Amygdala (tissue), 56 donors: ENCODE results near the gene DNAH3.
"Not testable (repeated sequence)": the region's sequence is repeated elsewhere in the genome, so short reads cannot be mapped to it uniquely, and the experiment has no call there.

Experiments used
- DNase-seq, 56 donors: peaks; one replicate each; lab custom pipeline; 2025; lab: John Stamatoyannopoulos, UW

The DNAH3 gene, protein sequence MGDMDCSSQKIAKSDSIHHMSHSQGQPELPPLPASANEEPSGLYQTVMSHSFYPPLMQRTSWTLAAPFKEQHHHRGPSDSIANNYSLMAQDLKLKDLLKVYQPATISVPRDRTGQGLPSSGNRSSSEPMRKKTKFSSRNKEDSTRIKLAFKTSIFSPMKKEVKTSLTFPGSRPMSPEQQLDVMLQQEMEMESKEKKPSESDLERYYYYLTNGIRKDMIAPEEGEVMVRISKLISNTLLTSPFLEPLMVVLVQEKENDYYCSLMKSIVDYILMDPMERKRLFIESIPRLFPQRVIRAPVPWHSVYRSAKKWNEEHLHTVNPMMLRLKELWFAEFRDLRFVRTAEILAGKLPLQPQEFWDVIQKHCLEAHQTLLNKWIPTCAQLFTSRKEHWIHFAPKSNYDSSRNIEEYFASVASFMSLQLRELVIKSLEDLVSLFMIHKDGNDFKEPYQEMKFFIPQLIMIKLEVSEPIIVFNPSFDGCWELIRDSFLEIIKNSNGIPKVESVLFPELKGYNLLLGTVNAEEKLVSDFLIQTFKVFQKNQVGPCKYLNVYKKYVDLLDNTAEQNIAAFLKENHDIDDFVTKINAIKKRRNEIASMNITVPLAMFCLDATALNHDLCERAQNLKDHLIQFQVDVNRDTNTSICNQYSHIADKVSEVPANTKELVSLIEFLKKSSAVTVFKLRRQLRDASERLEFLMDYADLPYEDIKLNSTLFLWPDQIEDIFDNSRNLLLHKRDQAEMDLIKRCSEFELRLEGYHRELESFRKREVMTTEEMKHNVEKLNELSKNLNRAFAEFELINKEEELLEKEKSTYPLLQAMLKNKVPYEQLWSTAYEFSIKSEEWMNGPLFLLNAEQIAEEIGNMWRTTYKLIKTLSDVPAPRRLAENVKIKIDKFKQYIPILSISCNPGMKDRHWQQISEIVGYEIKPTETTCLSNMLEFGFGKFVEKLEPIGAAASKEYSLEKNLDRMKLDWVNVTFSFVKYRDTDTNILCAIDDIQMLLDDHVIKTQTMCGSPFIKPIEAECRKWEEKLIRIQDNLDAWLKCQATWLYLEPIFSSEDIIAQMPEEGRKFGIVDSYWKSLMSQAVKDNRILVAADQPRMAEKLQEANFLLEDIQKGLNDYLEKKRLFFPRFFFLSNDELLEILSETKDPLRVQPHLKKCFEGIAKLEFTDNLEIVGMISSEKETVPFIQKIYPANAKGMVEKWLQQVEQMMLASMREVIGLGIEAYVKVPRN (N-terminal part only)

DNA sequence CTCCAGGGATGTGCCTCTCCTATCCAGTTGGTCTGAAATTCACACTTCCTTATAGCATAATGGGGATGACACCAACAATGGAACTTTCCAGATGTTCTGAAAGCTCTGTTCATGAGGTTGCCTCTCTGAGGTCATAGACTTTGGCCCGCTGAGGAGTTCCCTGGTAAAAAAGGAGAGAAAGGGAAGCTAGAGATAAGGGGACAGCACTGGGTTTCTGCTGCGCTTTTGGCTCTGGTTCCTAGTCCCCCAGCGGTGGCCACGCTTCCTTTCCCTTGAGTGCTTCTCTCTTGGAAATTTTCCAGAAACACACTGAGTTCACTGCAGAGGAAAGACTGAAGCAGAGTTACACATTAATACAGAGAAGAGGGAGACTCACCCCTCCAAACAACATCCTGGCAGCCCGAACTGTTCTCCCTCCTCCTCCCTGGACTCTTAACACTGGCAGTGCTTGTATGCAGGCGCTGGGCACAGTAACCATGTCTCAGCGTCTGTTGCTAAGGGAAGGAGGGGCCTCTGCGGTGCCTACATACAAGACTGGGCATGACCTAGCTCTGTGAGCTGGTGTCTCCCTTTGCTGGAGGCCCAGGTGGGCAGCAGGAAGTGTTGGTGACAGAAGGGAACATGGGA, at the start of gene DNAH3:
DNAH3 (minus strand) TSS at position 472 of the 627 bp plus-strand sequence. CDS start 527 bp downstream, outside the sequence.
- DNase-seq = peak in 1 of 56 donors; percentile 25

DNA sequence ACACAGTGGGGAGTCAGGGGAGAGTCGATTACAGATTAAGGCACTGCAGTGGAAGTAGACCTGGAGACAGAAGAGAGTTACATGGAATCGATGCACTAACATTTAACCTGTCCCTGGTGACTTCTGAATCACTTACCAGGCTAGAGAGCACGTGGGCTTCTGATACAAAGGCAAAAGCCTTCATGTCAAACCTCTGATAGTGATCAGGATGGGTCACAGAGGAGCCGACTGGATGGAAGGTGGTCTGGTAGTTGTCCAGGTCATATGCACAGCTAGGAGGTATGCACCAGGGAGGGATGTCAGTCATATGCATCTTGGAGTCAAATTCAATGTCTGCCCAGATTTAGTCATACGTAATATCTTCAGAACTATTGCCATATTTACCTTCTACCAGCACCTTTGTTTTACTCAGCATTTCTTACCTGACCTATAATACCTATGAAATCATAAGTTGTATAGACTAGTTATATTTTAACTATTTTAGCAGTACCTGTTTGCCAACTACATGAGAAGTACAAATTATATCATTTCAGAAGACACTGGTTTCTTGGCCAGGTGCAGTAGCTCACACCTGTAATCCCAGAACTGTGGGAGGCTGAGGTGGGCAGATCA, 49.1 kb upstream of the DNAH3 start:
- DNase-seq = no peak

DNA sequence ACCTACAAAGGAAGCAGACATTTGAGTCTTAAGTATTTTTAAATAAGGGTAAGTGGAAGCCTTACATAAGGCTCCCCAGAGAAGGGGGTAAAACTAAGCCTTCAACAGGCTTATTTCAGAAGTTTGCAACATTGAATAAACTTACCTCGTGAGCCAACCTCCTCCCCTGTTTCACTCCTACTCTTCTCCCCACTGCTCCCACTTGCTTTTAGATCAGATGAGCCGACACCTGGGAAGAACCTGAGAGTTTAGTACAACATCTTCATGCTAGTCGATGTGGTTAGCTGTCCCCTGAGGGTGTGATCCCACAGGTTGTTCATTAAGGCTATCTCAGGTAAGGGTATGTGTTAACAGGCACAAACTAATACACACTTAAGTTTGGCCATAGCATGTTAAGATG, 47.0 kb upstream of the DNAH3 start:
- no peak for DNase-seq

DNA sequence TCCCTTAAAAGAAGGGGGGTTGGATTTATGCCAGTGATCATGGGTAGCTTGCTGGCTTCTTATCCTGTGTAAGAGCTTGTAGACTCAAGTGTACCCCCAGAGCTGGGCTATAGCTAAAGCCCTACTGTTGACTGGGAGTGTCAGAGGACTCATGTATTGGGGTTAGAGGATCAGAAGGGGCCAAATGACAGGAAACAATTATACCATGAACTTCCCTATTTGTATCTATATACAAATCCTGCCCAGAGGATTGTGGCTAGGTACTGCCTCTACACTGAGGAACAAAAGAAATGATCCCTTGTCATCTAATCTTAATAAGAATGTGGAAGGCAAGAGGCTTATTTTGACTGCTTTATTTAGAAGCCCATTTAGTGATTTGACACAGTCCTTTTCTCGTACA, 46.5 kb upstream of the DNAH3 start:
- no peak for DNase-seq

DNA sequence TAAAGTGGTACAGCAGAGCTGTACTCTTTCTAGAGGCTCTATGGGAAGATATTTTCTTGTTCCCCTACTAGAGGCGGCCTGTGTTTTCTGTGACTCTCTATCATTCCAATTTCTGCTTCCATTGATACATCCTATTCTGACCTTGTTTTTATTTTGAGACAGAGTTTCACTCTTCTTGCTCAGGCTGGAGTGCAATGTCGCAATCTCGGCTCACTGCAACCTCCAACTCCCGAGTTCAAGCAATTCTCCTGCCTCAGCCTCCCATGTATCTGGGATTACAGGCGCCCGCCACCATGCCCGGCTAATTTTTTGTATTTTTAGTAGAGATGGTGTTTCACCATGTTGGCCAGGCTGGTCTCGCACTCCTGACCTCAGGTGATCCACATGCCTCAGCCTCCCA, 44.7 kb upstream of the DNAH3 start:
- not testable (repeated sequence) for DNase-seq

DNA sequence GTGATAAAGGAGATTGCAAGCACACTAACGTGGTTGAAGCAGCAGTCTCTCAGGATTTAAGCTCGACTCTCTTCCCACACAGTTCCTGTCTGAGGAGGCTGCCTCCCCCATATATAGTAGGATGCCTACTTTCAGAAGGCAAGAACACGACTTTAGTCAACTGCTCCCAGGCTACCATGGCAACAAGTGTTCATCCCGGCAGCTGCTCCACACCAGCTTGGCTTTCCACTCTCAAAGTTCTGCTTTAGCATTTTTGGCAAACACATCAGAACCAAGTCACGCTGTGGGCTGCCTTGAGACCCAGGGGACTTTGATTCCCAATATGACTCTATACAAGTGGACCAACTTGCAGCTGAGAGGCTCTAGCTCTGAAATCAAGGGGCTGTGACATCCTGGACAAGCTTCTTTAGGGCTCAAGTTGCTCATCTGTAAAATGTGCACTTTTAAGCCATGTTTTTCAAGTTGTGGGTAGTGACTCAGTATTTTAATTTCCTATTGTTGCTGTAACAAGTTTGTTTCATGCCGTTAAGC, 44.2 kb upstream of the DNAH3 start:
- DNase-seq = peak in 30 of 56 donors; percentile 0 to 66 (median 12)

DNA sequence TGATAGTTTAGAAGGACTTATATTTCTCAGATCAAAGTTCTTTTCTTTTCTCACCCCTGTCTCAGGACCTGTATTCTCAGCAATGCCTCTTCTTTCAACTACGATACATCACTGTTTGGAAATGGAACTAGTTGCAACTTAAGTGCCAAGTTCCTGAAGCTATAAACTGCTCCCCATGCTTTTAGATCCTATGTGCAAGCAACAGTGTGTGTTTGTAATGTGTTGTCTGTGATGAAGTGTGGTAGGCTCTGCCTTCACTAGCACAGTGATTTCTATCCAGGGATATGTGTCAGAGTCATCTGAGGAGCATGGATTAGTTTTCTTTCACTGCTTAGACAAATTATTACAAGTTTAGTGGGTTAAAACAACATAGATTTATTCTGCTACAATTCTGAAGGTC, 42.3 kb upstream of the DNAH3 start:
- DNase-seq = no peak

DNA sequence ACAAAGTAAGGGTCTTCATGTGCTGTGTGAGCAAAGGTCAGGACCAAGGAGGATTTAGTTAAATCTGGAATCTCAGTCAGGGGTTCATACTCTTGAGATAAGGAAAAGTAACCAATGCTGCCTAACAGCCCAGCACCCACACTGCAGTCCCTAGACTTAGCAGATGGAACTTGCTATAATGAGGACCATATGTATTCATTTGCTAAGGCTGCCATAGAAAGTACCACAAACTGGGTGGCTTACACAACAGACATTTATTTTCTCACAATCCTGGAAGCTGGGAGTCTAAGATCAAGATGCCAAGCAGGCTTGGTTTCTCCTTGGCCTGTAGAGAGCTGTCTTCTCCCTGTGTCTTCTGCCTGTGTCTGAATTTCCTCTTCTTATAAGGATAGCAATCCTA, 40.0 kb upstream of the DNAH3 start:
- no peak for DNase-seq

DNA sequence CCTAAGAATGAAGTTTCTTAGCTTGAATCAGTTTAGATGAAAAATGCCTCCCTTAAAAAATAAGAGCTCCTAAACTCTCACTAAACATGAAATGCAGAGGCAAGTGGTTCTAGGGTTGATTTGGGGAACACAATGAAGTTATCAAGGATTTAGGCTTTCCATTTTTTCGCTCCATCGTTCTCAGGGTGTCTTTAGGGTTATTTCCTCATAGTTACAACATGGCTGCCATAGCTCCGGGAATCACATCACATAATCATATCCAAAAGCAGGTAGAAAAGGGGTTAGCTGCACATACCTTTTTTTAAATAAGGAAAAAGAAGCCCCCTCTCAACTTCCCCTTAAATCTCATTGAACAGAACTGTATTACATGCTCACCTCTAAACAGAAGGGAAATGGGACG, 39.4 kb upstream of the DNAH3 start:
- DNase-seq = no peak

DNA sequence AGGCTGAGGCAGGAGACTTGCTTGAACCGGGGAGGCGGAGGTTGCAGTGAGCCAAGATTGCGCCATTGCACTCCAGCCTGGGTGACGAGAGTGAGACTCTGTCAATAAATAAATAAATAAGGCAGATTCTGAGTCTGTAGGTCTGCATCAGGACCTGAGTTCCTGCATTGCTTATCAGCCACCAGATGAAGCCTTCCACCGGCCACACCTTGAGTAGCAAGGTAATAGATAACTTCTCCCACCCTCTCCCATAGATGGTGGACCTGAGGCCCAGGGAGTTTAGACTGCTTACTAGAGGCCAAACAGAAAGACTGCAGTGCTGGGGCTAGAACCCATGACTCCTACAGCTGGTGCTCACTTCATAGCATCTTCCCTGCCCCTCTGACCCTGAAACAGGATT, 38.7 kb upstream of the DNAH3 start:
- no peak for DNase-seq

DNA sequence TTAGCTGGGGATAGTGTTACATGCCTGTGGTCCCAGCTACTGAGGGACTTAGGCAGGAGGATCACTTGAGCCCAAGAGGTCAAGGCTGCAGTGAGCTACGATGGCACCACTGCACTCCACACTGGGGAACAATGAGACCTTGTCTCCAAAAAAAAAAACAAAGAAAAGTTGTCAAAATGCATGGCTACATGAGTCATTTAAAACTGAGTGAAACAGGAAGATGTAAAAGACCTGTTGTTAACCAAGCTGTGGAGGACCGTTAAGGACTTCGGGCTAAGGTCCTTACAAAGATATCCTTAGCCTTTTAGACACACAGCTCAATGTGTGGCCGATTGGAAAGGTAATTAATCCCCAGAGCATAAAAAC, 35.7 kb upstream of the DNAH3 start:
- DNase-seq = no peak

DNA sequence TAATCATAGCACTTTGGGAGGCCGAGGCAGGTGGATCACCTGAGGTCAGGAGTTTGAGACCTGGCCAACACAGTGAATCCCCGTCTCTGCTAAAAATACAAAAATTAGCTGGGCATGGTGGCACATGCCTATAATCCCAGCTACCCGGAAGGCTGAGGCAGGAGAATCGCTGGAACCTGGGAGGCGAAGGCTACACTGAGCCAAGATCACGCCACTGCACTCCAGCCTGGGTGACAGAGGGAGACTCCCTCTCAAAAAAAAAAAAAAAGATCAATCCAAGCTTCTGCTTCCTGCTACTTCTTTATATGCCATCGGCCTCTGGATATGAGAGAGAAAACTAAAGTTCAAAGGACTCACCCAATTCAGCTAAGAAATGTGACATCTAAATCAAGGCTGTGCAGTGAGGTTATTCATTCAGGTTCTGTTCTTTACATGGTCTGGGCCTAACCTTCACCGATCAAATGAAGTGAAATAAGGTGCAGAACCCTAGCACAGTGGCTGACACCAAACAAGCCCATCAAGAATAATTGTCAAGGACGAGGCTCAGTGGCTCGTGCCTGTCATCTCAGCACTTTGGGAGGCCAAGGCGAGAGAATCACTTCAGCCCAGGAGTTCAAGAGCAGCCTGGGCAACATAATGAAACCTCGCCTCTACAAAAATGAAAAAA, 35.1 kb upstream of the DNAH3 start:
- no peak for DNase-seq

DNA sequence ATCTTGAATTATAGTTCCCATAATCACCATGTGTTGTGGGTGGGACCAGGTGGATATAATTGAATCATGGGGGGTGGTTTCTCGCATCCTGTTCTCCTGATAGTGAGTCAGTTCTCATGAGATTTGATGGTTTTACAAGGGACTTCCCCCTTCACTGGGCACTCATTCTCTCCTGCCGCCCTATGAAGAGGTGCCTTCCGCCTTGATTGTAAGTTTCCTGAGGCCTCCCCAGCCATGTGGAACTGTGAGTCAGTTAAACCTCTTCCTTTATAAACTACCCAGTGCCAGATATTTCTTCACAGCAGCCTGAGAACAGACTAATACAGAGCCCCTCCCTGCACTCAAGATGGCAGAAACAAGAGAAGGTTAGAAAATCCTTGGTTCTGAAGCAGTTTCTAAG, 34.2 kb upstream of the DNAH3 start:
- DNase-seq = no peak

DNA sequence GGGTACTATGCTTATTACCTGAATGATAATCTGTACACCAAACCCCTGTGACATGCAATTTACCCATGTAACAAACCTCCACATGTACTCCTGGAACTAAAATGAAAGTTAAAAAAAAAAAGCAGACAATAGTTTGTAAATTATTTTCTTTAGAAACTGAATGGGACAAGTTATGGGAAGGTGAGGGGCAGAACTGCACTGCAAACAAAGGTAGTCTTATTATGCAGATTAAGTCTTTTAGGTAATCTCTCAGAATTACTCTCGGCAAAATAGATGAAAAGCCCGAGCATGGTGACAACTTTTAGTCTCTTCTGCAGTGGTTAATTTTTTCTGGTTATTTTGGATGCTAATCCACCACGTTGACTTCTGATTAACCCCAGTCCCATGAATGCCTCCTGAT, 33.3 kb upstream of the DNAH3 start:
- no peak for DNase-seq

DNA sequence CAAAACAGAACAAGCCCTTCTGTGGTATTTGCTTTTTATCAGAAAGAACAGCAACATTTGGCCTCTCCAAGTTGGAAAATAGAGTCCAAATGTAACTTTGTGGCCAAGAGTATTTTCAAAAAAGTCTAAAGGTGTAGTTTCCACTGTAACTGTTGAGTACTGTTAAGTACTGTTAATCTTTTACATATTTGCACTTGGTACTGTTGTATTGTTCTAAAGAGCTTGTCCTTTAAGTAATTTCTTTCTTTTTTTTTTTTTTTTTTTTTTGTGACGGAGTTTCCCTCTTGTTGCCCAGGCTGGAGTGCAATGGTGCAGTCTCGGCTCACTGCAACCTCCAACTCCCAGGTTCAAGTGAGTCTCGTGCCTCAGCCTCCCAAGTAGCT, 29.3 kb upstream of the DNAH3 start:
- no peak for DNase-seq

DNA sequence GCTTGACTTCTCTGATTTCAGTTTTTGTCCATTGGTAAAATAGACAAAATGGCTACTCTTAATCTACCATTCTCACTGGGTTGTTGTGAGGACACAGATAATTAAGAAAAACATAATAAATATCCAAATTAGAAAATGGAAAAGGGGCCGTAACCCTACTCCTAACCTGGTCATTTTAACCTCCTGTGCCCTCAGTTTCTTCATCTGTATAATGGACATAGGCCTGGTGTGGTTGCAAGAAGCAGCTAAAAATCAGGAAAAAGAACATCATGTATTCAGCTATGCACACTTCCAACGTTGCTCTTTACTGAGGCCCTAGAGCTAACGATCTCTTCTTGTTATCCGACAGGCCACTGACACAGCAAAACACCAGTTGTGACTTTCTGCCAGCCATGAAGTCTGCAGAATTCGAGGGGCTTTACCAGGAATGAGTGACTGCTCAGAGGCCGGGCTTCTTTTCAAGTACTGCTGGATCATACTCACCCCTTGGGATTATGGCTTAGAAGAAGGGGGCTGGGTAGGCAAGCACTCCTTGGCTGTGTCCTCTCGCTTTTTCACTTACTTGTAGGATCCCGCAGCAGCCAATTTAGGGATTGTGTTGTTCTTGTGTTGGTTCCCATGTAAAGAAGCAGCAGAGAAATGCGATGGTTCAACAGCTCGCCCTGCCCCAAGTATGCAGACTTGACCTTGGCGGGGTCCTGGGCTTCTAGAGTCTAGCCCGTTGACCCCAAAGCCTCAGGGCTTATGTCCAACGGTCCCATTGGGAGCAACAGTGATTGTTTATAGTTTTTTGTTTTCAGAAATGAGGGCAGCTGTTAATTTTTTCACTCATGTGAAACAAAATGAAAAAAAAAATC, 28.7 kb upstream of the DNAH3 start:
- DNase-seq = no peak

DNA sequence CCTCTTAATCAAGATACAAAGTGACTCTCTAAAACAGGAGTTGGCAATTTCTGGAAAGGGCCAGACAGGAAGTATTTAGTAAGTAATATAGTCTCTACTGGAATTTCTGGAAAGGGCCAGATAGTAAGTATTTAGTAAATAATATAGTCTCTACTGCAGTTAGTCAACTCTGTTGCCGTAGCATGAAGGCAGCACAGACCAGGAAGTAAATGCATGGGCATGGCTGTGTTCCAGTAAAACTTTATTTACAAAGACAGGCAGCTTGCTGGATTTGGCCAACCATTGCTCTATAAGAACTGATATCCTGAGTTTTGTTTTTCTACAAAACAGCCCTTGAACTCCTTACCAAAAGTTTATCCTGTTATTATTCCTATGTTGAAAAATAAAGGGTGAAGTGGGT, 24.8 kb upstream of the DNAH3 start:
- no peak for DNase-seq

DNA sequence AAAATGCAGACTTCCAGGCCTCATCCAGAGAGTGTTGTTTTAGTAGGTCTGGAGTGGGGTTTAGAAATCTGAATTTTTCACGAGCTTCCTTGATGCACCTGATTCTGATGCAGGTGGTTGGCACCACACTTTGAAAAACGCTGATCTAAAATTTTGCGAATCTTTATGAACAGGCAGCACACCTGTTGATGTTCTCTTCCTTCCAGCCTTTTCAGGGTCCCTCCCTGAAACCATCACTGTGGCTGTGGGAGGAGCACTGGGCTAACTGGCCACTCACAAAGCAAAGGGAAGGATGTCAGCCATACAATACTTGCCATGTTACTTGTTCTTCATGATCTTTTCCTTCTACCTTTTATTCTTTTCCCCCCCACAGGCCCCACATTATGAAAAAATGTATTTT, 22.0 kb upstream of the DNAH3 start:
- DNase-seq = no peak
